ENCODE results near the gene CARS2. TPM values are rescaled to one million over a fixed set of nuclear protein-coding genes. Genes with fewer than 3 reads are reported as not detected.

Gene CARS2
- total RNA-seq, 2 experiments from 2014 or later, result 51.8 to 53.5 TPM

GRCh38 chr13:110653851-110654250, 52.1 kb downstream of the CARS2 start:
- DNase-seq, result no peak
- Mint-ChIP-seq H3K27ac (no peak overlapping the region), H3K4me1 (peaks cover 14% of the 10 kb centered on the region), H3K27me3 (no peaks in the 10 kb centered on the region), H3K4me3 (no peak overlapping the region), H3K36me3 (ENCODE audit: low read depth) (peaks cover 44% of the 10 kb centered on the region), H3K9me3 (peaks cover 6% of the 10 kb centered on the region)
- ChIA-PET POLR2A (interaction anchor here (1.1 kb wide), 1 partner anchor 15 kb away, joined by 3 read pairs; no protein-coding TSS in a partner anchor), CTCF (interaction anchor here (0.8 kb wide), 1 partner anchor 9 kb away, joined by 3 read pairs; no protein-coding TSS in a partner anchor)

- H3K36me3 Mint-ChIP-seq (ENCODE audit: low read depth), result peaks cover 41% of the 10 kb centered on the region
- POLR2A ChIA-PET, result interaction anchor here (1.1 kb wide), 1 partner anchor 15 kb away, joined by 3 read pairs; no protein-coding TSS in a partner anchor
- no peak overlapping the region for H3K4me3 Mint-ChIP-seq
- no peaks in the 10 kb centered on the region for H3K27me3 Mint-ChIP-seq
- peaks cover 6% of the 10 kb centered on the region for H3K9me3 Mint-ChIP-seq
- CTCF ChIA-PET, result no interaction called here
- DNase-seq, result no peak
- no peak overlapping the region for H3K27ac Mint-ChIP-seq
- peaks cover 8% of the 10 kb centered on the region for H3K4me1 Mint-ChIP-seq
Measured at GRCh38 chr13:110653271-110653670, 52.6 kb downstream of the CARS2 start.

GRCh38 chr13:110652764-110653163, 53.2 kb downstream of the CARS2 start:
- Mint-ChIP-seq H3K4me3 (no peak overlapping the region), H3K27me3 (no peaks in the 10 kb centered on the region), H3K4me1 (peaks cover 3% of the 10 kb centered on the region), H3K9me3 (peaks cover under 1% of the 10 kb centered on the region), H3K27ac (no peak overlapping the region), H3K36me3 (ENCODE audit: low read depth) (peaks cover 38% of the 10 kb centered on the region)
- ChIA-PET CTCF (no interaction called here), POLR2A (no interaction called here)
- no peak for DNase-seq

- Mint-ChIP-seq H3K4me1 (peaks cover 3% of the 10 kb centered on the region), H3K4me3 (no peak overlapping the region), H3K27ac (no peak overlapping the region), H3K9me3 (no peaks in the 10 kb centered on the region), H3K27me3 (no peaks in the 10 kb centered on the region), H3K36me3 (ENCODE audit: low read depth) (peaks cover 33% of the 10 kb centered on the region)
- no peak for DNase-seq
- CTCF ChIA-PET, result no interaction called here
- POLR2A ChIA-PET, result interaction anchor here (1.4 kb wide), 2 partner anchors 60 to 64 kb away, joined by 3 to 5 read pairs; no protein-coding TSS in a partner anchor
Measured at GRCh38 chr13:110652231-110652730, 53.6 kb downstream of the CARS2 start.

- CTCF ChIA-PET, result no interaction called here
- Mint-ChIP-seq H3K9me3 (no peaks in the 10 kb centered on the region), H3K27me3 (no peaks in the 10 kb centered on the region), H3K27ac (no peak overlapping the region), H3K4me1 (peaks cover 3% of the 10 kb centered on the region), H3K4me3 (no peak overlapping the region), H3K36me3 (ENCODE audit: low read depth) (peaks cover 31% of the 10 kb centered on the region)
- no peak for DNase-seq
- POLR2A ChIA-PET, result interaction anchor here (1.4 kb wide), 2 partner anchors 60 to 65 kb away, joined by 3 to 5 read pairs; no protein-coding TSS in a partner anchor
Measured at GRCh38 chr13:110651726-110652230, 54.1 kb downstream of the CARS2 start.

- CTCF ChIA-PET, result no interaction called here
- H3K27me3 Mint-ChIP-seq, result no peaks in the 10 kb centered on the region
- H3K36me3 Mint-ChIP-seq (ENCODE audit: low read depth), result peaks cover 29% of the 10 kb centered on the region
- no peak overlapping the region for H3K27ac Mint-ChIP-seq
- POLR2A ChIA-PET, result interaction anchor here (1.4 kb wide), 2 partner anchors 61 to 65 kb away, joined by 3 to 5 read pairs; no protein-coding TSS in a partner anchor
- no peak overlapping the region for H3K4me3 Mint-ChIP-seq
- no peak for DNase-seq
- peaks cover 2% of the 10 kb centered on the region for H3K4me1 Mint-ChIP-seq
- no peaks in the 10 kb centered on the region for H3K9me3 Mint-ChIP-seq
Measured at GRCh38 chr13:110651271-110651670, 54.6 kb downstream of the CARS2 start.

- no peaks in the 10 kb centered on the region for H3K4me1 Mint-ChIP-seq
- no peak overlapping the region for H3K27ac Mint-ChIP-seq
- no peaks in the 10 kb centered on the region for H3K27me3 Mint-ChIP-seq
- DNase-seq, result no peak
- no peaks in the 10 kb centered on the region for H3K9me3 Mint-ChIP-seq
- CTCF ChIA-PET, result no interaction called here
- no peak overlapping the region for H3K4me3 Mint-ChIP-seq
- POLR2A ChIA-PET, result no interaction called here
- H3K36me3 Mint-ChIP-seq (ENCODE audit: low read depth), result peaks cover 22% of the 10 kb centered on the region
Measured at GRCh38 chr13:110650436-110650835, 55.5 kb downstream of the CARS2 start.

GRCh38 chr13:110649551-110649950, 56.4 kb downstream of the CARS2 start:
- Mint-ChIP-seq H3K36me3 (ENCODE audit: low read depth) (peaks cover 18% of the 10 kb centered on the region), H3K4me1 (peaks cover 2% of the 10 kb centered on the region), H3K4me3 (no peak overlapping the region), H3K27me3 (no peaks in the 10 kb centered on the region), H3K27ac (no peak overlapping the region), H3K9me3 (no peaks in the 10 kb centered on the region)
- ChIA-PET CTCF (no interaction called here), POLR2A (interaction anchor here (0.6 kb wide), 1 partner anchor 62 kb away, joined by 3 read pairs; no protein-coding TSS in a partner anchor)
- DNase-seq, result no peak

GRCh38 chr13:110648848-110649421, 57.0 kb downstream of the CARS2 start:
- H3K36me3 Mint-ChIP-seq (ENCODE audit: low read depth), result peaks cover 22% of the 10 kb centered on the region
- CTCF ChIA-PET, result no interaction called here
- POLR2A ChIA-PET, result no interaction called here
- no peak overlapping the region for H3K4me3 Mint-ChIP-seq
- H3K9me3 Mint-ChIP-seq, result no peaks in the 10 kb centered on the region
- H3K27ac Mint-ChIP-seq, result no peak overlapping the region
- H3K27me3 Mint-ChIP-seq, result no peaks in the 10 kb centered on the region
- peaks cover 3% of the 10 kb centered on the region for H3K4me1 Mint-ChIP-seq
- no peak for DNase-seq

GRCh38 chr13:110648146-110648819, 57.6 kb downstream of the CARS2 start:
- Mint-ChIP-seq H3K27ac (no peak overlapping the region), H3K4me3 (no peak overlapping the region), H3K9me3 (no peaks in the 10 kb centered on the region), H3K36me3 (ENCODE audit: low read depth) (peaks cover 19% of the 10 kb centered on the region), H3K27me3 (no peaks in the 10 kb centered on the region), H3K4me1 (peaks cover 3% of the 10 kb centered on the region)
- DNase-seq, result no peak
- ChIA-PET CTCF (no interaction called here), POLR2A (no interaction called here)

GRCh38 chr13:110647365-110647737, 58.6 kb downstream of the CARS2 start:
- Mint-ChIP-seq H3K27me3 (no peaks in the 10 kb centered on the region), H3K36me3 (ENCODE audit: low read depth) (peaks cover 25% of the 10 kb centered on the region), H3K4me1 (peaks cover 3% of the 10 kb centered on the region), H3K27ac (no peak overlapping the region), H3K4me3 (no peak overlapping the region), H3K9me3 (no peaks in the 10 kb centered on the region)
- ChIA-PET POLR2A (no interaction called here), CTCF (no interaction called here)
- no peak for DNase-seq

- no peak for DNase-seq
- ChIA-PET CTCF (no interaction called here), POLR2A (interaction anchor here (2.2 kb wide), 1 partner anchor 30 kb away, joined by 11 read pairs; the partner anchor contains the start of gene NAXD)
- H3K27me3 Mint-ChIP-seq, result no peaks in the 10 kb centered on the region
- peaks cover 3% of the 10 kb centered on the region for H3K4me1 Mint-ChIP-seq
- peaks cover 25% of the 10 kb centered on the region for H3K36me3 Mint-ChIP-seq (ENCODE audit: low read depth)
- H3K27ac Mint-ChIP-seq, result no peak overlapping the region
- H3K4me3 Mint-ChIP-seq, result no peak overlapping the region
- H3K9me3 Mint-ChIP-seq, result no peaks in the 10 kb centered on the region
Measured at GRCh38 chr13:110646442-110647364, 59.2 kb downstream of the CARS2 start.
